DLD1 (cell line): ENCODE measurements around the gene WRAP73.
"Not testable (repeated sequence)": the region's sequence is repeated elsewhere in the genome, so short reads cannot be mapped to it uniquely, and the experiment has no call there.

Experiments
- in situ Hi-C: cut with HindIII; loops from 2 replicates; pipeline ENCODE4 v1.10.0; 2017; ENCODE audit warnings: low sequenced_read_pairs

The WRAP73 gene

DNA sequence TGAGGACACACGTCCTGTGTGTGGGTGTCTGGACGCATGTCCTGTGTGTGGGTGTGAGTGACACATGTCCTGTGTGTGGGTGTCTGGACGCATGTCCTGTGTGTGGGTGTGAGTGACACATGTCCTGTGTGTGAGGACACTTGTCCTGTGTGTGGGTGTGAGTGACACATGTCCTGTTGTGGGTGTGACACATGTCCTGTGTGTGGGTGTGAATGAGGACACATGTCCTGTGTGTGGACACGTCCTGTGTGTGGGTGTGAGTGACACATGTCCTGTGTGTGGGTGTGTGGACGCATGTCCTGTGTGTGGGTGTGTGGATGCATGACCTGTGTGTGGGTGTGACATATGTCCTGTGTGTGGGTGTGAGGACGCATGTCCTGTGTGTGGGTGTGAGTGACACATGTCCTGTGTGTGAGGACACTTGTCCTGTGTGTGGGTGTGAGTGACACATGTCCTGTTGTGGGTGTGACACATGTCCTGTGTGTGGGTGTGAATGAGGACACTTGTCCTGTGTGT is 64.5 kb downstream of the WRAP73 start:
- in situ Hi-C loops: not testable (repeated sequence)

DNA sequence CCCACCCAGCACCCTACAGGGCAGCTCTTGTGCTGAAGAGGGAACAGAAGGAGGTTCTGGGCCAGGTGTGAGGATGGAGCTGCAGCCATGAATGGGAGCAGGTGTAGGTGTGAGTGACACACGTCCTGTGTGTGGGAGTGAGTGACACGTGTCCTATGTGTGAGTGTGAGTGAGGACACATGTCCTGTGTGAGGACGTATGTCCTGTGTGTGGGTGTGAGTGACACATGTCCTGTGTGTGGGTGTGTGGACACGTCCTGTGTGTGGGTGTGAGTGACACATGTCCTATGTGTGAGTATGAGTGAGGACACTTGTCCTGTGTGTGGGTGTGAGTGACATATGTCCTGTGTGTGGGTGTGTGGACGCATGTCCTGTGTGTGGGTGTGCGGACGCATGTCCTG is 65.0 kb downstream of the WRAP73 start:
- in situ Hi-C loops: no loop called here

DNA sequence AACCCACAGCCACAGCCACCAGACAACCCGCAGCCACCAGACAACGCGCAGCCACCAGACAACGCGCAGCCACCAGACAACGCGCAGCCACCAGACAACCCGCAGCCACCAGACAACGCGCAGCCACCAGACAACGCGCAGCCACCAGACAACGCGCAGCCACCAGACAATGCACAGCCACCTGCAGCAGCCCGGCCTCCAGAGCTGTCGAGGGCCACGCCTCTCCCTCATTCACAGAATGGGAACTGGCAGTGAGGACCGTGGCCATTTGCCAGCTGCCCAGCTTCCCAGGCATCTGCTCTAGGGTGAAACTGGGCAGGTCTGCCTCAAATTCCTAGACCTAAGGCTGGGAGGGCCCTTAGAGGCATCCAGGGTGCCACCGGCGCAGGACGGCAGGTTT is 66.2 kb downstream of the WRAP73 start:
- in situ Hi-C loops: not testable (repeated sequence)

DNA sequence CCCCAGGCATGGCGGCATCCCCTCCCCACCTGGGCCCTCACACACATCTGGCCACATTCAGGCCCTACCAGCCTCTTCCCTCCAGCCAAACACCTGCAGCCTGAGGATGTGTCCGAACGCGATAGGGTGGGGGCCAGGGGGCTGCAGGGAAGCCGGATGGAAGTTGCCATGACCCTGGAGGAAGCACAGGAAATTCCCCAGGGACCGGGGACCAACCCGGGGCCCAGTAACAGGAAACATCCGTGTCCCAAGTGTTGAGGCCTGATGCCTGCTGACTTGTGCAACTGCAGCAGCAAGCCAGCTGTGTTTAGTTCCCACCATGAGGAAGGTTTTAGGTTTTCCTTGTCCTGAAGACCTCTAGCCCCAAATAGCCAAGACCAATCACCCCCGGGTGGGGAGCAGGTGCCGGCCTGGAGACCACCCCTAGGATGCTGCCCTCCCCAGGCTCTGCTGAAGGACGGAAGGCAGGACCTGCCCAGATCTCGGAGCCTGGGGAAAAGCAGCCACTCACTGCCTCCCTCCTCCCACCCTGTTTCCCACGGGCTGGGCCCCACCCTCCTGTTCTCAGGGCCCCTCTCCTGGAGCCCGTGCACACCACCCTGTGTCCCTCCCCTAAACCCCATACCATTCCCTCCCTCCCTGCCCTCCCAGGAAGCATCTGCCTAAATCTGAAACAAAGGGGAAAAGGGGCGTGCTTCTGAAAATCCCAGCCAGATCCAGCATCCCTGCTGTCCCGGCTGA is 68.4 kb downstream of the WRAP73 start:
- in situ Hi-C loops: no loop called here
